ENCODE measurements around the gene PAXX. TPM values are rescaled to one million over a fixed set of nuclear protein-coding genes. Genes with fewer than 3 reads are reported as not detected.
A peak's percentile ranks its signal among the peaks of the same experiment; 100 is the strongest.

Gene PAXX
- total and polyA plus RNA-seq, 8 donors, result 11.9 to 206 (median 92.0) TPM

GRCh38 chr9:136960938-136961275, 31.3 kb upstream of the PAXX start:
- intact Hi-C loops (cut with DNase I; ENCODE audit: low total_unique reads), result no loop called here
- H3K4me3 ChIP-seq, result no peak overlapping the region
- no peaks in the 10 kb centered on the region for H3K36me3 ChIP-seq
- 84 to 93% (median 89%) methylated on average over 12 to 15 of the region's 15 CpGs for WGBS, 5 donors
- H3K4me1 ChIP-seq, result peaks cover 18 to 28% (median 26%) of the 10 kb centered on the region in 4 donors
- no peak for DNase-seq
- H3K27ac ChIP-seq, result peak overlapping the region in 3 of 5 donors; percentile 38 to 47 (median 42)
- no peak for TF ChIP-seq POLR2A (IDR thresholded peaks at IDR 0.05)
- TF ChIP-seq, protein P1, sequence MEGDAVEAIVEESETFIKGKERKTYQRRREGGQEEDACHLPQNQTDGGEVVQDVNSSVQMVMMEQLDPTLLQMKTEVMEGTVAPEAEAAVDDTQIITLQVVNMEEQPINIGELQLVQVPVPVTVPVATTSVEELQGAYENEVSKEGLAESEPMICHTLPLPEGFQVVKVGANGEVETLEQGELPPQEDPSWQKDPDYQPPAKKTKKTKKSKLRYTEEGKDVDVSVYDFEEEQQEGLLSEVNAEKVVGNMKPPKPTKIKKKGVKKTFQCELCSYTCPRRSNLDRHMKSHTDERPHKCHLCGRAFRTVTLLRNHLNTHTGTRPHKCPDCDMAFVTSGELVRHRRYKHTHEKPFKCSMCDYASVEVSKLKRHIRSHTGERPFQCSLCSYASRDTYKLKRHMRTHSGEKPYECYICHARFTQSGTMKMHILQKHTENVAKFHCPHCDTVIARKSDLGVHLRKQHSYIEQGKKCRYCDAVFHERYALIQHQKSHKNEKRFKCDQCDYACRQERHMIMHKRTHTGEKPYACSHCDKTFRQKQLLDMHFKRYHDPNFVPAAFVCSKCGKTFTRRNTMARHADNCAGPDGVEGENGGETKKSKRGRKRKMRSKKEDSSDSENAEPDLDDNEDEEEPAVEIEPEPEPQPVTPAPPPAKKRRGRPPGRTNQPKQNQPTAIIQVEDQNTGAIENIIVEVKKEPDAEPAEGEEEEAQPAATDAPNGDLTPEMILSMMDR (IDR thresholded peaks at IDR 0.05), result no peak
- no peak for TF ChIP-seq EP300 (IDR thresholded peaks at IDR 0.05)
- no peak for TF ChIP-seq POLR2AphosphoS5 (IDR thresholded peaks at IDR 0.05)
- H3K27me3 ChIP-seq, result peaks cover 0 to 3% (median 0%) of the 10 kb centered on the region in 3 donors
- no peaks in the 10 kb centered on the region for H3K9me3 ChIP-seq

- Histone ChIP-seq H3K4me3 (no peak overlapping the region), H3K27ac (peak overlapping the region in 3 of 5 donors; percentile 38 to 47 (median 42)), H3K9me3 (no peaks in the 10 kb centered on the region), H3K4me1 (peaks cover 18 to 34% (median 29%) of the 10 kb centered on the region in 4 donors), H3K36me3 (no peaks in the 10 kb centered on the region), H3K27me3 (peaks cover 0 to 9% (median 0%) of the 10 kb centered on the region in 3 donors)
- intact Hi-C loops (cut with DNase I; ENCODE audit: low total_unique reads), result no loop called here
- DNase-seq, result peak; percentile 59 to 74
- 47 to 76% (median 56%) methylated on average over 20 to 23 of the region's 23 CpGs for WGBS, 5 donors
- TF ChIP-seq POLR2AphosphoS5 (IDR thresholded peaks at IDR 0.05), result no peak
- no peak for TF ChIP-seq POLR2A (IDR thresholded peaks at IDR 0.05)
- TF ChIP-seq, protein P1 (IDR thresholded peaks at IDR 0.05), result no peak
- no peak for TF ChIP-seq EP300 (IDR thresholded peaks at IDR 0.05)
These were observed 30.8 kb upstream of the PAXX start for GRCh38 chr9:136961279-136962065.

- WGBS, 5 donors, result 92 to 97% (median 94%) methylated on average over 7 to 9 of the region's 9 CpGs
- no peaks in the 10 kb centered on the region for H3K36me3 ChIP-seq
- peaks cover 18 to 35% (median 29%) of the 10 kb centered on the region in 4 donors for H3K4me1 ChIP-seq
- no peaks in the 10 kb centered on the region for H3K9me3 ChIP-seq
- no peak for DNase-seq
- intact Hi-C loops (cut with DNase I; ENCODE audit: low total_unique reads), result no loop called here
- H3K27me3 ChIP-seq, result peaks cover 0 to 9% (median 0%) of the 10 kb centered on the region in 3 donors
- no peak overlapping the region for H3K4me3 ChIP-seq
- H3K27ac ChIP-seq, result no peak overlapping the region
- TF ChIP-seq POLR2A (IDR thresholded peaks at IDR 0.05) (no peak), EP300 (IDR thresholded peaks at IDR 0.05) (no peak), POLR2AphosphoS5 (IDR thresholded peaks at IDR 0.05) (no peak)
- TF ChIP-seq, protein P1 (IDR thresholded peaks at IDR 0.05), result no peak
These were observed 30.1 kb upstream of the PAXX start for GRCh38 chr9:136962163-136962562.

DNA sequence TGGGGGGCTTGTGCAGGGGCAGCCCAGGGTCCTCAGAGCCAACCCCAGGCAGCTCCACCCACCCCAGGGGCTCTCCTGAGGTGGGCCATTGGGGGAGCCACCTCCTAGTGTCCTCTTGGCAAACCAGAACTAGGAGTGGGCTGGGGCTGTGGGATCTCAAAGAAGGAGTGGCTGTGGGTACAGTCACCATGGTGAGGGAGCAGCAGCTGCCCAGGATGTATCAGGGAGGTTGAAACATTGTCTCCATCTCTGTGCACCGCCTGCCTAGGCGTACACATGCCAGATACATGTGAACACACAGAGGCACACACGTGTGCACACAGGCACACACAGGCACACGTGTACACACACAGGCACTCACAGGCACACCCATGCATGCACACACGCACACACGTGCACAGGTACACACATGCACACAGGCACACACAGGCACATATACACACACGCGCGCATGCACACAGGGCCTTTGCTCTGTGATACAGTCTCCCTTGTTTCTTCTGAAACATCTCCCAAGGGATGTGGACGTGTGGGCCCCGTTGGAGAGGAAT, 29.4 kb upstream of the PAXX start:
- WGBS, 5 donors, result 82 to 88% (median 86%) methylated on average over 10 to 11 of the region's 11 CpGs
- intact Hi-C loops (cut with DNase I; ENCODE audit: low total_unique reads), result no loop called here
- no peak for DNase-seq

More for the DNA sequence above, 29.4 kb upstream of the PAXX start:
- Histone ChIP-seq H3K4me3 (no peak overlapping the region), H3K9me3 (no peaks in the 10 kb centered on the region), H3K36me3 (no peaks in the 10 kb centered on the region), H3K27me3 (peaks cover 0 to 9% (median 0%) of the 10 kb centered on the region in 3 donors), H3K27ac (no peak overlapping the region), H3K4me1 (peaks cover 18 to 35% (median 29%) of the 10 kb centered on the region in 4 donors)
- TF ChIP-seq EP300 (IDR thresholded peaks at IDR 0.05) (no peak), POLR2A (IDR thresholded peaks at IDR 0.05) (no peak), POLR2AphosphoS5 (IDR thresholded peaks at IDR 0.05) (no peak)
- TF ChIP-seq, protein P1 (IDR thresholded peaks at IDR 0.05), result no peak

Data from stomach (tissue), 9 donors.